Measurements from ENCODE around the gene TRIM14. TPM values are rescaled to one million over a fixed set of nuclear protein-coding genes. Genes with fewer than 3 reads are reported as not detected.
"Not testable (repeated sequence)": the region's sequence is repeated elsewhere in the genome, so short reads cannot be mapped to it uniquely, and the experiment has no call there.

TRIM14 gene
- total RNA-seq, 1 experiment from 2014 or later: 8.6 TPM

GRCh38 chr9:98050351-98050750 is 68.7 kb downstream of the TRIM14 start:
- no peak for DNase-seq (ENCODE audit: low read depth)

- no peak for DNase-seq (ENCODE audit: low read depth)
These were observed 69.5 kb downstream of the TRIM14 start for GRCh38 chr9:98049288-98050072.

- no peak for DNase-seq (ENCODE audit: low read depth)
These were observed 72.0 kb downstream of the TRIM14 start for GRCh38 chr9:98047002-98047401.

GRCh38 chr9:98046180-98046543 is 72.9 kb downstream of the TRIM14 start:
- no peak for DNase-seq (ENCODE audit: low read depth)

- DNase-seq (ENCODE audit: low read depth): peak; percentile 71
These were observed 73.5 kb downstream of the TRIM14 start for GRCh38 chr9:98045234-98046179.

GRCh38 chr9:98043915-98044314 is 75.1 kb downstream of the TRIM14 start:
- no peak for DNase-seq (ENCODE audit: low read depth)

GRCh38 chr9:98040212-98040611 is 78.8 kb downstream of the TRIM14 start:
- DNase-seq (ENCODE audit: low read depth): no peak

GRCh38 chr9:98039607-98040017 is 79.4 kb downstream of the TRIM14 start:
- no peak for DNase-seq (ENCODE audit: low read depth)

- no peak for DNase-seq (ENCODE audit: low read depth)
These were observed 80.1 kb downstream of the TRIM14 start for GRCh38 chr9:98038958-98039357.

- DNase-seq (ENCODE audit: low read depth): no peak
These were observed 81.7 kb downstream of the TRIM14 start for GRCh38 chr9:98037357-98037756.

GRCh38 chr9:98034593-98035546 is 84.2 kb downstream of the TRIM14 start:
- peak; percentile 60 for DNase-seq (ENCODE audit: low read depth)

GRCh38 chr9:98031935-98032334 is 87.1 kb downstream of the TRIM14 start:
- no peak for DNase-seq (ENCODE audit: low read depth)

- no peak for DNase-seq (ENCODE audit: low read depth)
These were observed 87.9 kb downstream of the TRIM14 start for GRCh38 chr9:98031169-98031568.

- no peak for DNase-seq (ENCODE audit: low read depth)
These were observed 94.3 kb downstream of the TRIM14 start for GRCh38 chr9:98024702-98025101.

- DNase-seq (ENCODE audit: low read depth): peak; percentile 28
These were observed 96.6 kb downstream of the TRIM14 start for GRCh38 chr9:98022447-98022846.

GRCh38 chr9:98021306-98022040 is 97.5 kb downstream of the TRIM14 start:
- no peak for DNase-seq (ENCODE audit: low read depth)

- DNase-seq (ENCODE audit: low read depth): no peak
These were observed 98.4 kb downstream of the TRIM14 start for GRCh38 chr9:98020476-98021145.

- not testable (repeated sequence) for DNase-seq (ENCODE audit: low read depth)
These were observed 99.2 kb downstream of the TRIM14 start for GRCh38 chr9:98019869-98020268.
